ENCODE measurements around the gene MSRB3.
"Not testable (repeated sequence)": the region's sequence is repeated elsewhere in the genome, so short reads cannot be mapped to it uniquely, and the experiment has no call there.

MSRB3 gene

GRCh38 chr12:65278576-65279368, at the start of gene MSRB3:
TSS of gene MSRB3 (plus strand) at chr12:65278683. CDS start at chr12:65308580, 29,897 bp downstream.
- DNase-seq = peak; percentile 73

GRCh38 chr12:65229441-65229840, 49.0 kb upstream of the MSRB3 start:
- peak; percentile 32 for DNase-seq

- DNase-seq = peak; percentile 48
These were observed 45.9 kb upstream of the MSRB3 start for GRCh38 chr12:65232476-65233077.

- no peak for DNase-seq
These were observed 41.3 kb upstream of the MSRB3 start for GRCh38 chr12:65237153-65237552.

GRCh38 chr12:65238609-65239008, 39.9 kb upstream of the MSRB3 start:
- no peak for DNase-seq

GRCh38 chr12:65248656-65249633, 29.5 kb upstream of the MSRB3 start:
- peak; percentile 20 for DNase-seq

GRCh38 chr12:65252515-65252914, 26.0 kb upstream of the MSRB3 start:
- no peak for DNase-seq

- DNase-seq = no peak
These were observed 20.5 kb upstream of the MSRB3 start for GRCh38 chr12:65257986-65258385.

GRCh38 chr12:65259501-65259900, 19.0 kb upstream of the MSRB3 start:
- no peak for DNase-seq

- DNase-seq = no peak
These were observed 14.7 kb upstream of the MSRB3 start for GRCh38 chr12:65263777-65264176.

- DNase-seq = no peak
These were observed 12.1 kb upstream of the MSRB3 start for GRCh38 chr12:65266408-65266807.

- DNase-seq = no peak
These were observed 8.9 kb upstream of the MSRB3 start for GRCh38 chr12:65269603-65270002.

- no peak for DNase-seq
These were observed 3.7 kb upstream of the MSRB3 start for GRCh38 chr12:65274602-65275272.

GRCh38 chr12:65275627-65276026, 2.9 kb upstream of the MSRB3 start:
- no peak for DNase-seq

- no peak for DNase-seq
These were observed 1.5 kb upstream of the MSRB3 start for GRCh38 chr12:65276916-65277530.

- no peak for DNase-seq
These were observed 398 bp upstream of the MSRB3 start for GRCh38 chr12:65277994-65278575.

GRCh38 chr12:65279369-65280112, 1.1 kb downstream of the MSRB3 start:
- no peak for DNase-seq

- DNase-seq = no peak
These were observed 1.8 kb downstream of the MSRB3 start for GRCh38 chr12:65280306-65280705.

- no peak for DNase-seq
These were observed 4.4 kb downstream of the MSRB3 start for GRCh38 chr12:65282840-65283239.

- DNase-seq = not testable (repeated sequence)
These were observed 7.0 kb downstream of the MSRB3 start for GRCh38 chr12:65285532-65285931.

- DNase-seq = no peak
These were observed 8.9 kb downstream of the MSRB3 start for GRCh38 chr12:65287426-65287825.
